ENCODE measurements around the gene NT5DC1. TPM values are rescaled to one million over a fixed set of nuclear protein-coding genes. Genes with fewer than 3 reads are reported as not detected.
A peak's percentile ranks its signal among the peaks of the same experiment; 100 is the strongest.
"Not testable (repeated sequence)": the region's sequence is repeated elsewhere in the genome, so short reads cannot be mapped to it uniquely, and the experiment has no call there.

NT5DC1 gene
- total RNA-seq, 1 donor from 2014 or later: 2.6 TPM

DNA sequence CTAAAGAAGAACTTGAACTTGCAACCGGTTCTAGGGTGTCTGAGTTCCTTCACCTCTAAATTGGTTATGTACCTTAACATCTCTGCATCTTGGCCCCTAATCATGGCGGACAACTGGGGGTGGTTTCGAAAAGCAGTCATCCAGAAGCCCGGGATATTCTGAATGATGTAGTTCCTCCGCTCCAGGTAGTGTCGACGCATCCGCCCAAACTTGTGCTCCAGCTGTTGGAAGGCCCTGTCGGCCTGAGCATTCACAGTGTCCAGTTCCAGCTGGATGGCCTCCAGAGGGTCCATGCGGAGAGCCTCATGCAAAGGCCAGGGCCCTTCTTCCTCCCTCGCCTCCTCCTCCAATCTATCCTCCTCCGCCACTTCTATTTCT, 178.2 kb downstream of the NT5DC1 start:
- peaks cover 20 to 37% (median 37%) of the 10 kb centered on the region in 3 donors for H3K4me1 ChIP-seq (ENCODE audit: control insufficient read depth in 3 of 3, insufficient read depth in 3 of 3, low read length in 3 of 3)
- peak overlapping the region; percentile 93 to 98 (median 98) for H3K9ac ChIP-seq (ENCODE audit: low read depth in 1 of 3, low read length in 3 of 3)
- peak overlapping the region; percentile 90 to 98 (median 95) for H3K4me3 ChIP-seq (ENCODE audit: low read length in 3 of 3)
- H3K9me3 ChIP-seq (ENCODE audit: control insufficient read depth in 3 of 3, low read length in 3 of 3): no peaks in the 10 kb centered on the region
- peak overlapping the region; percentile 99 for H3K27ac ChIP-seq (ENCODE audit: low read depth, low read length)
- H3K27me3 ChIP-seq (ENCODE audit: control insufficient read depth in 3 of 3, insufficient read depth in 3 of 3, low read length in 3 of 3): no peaks in the 10 kb centered on the region
- H3K36me3 ChIP-seq (ENCODE audit: control insufficient read depth in 3 of 3, insufficient read depth in 3 of 3, low read length in 3 of 3): peaks cover 3 to 17% (median 12%) of the 10 kb centered on the region in 3 donors

DNA sequence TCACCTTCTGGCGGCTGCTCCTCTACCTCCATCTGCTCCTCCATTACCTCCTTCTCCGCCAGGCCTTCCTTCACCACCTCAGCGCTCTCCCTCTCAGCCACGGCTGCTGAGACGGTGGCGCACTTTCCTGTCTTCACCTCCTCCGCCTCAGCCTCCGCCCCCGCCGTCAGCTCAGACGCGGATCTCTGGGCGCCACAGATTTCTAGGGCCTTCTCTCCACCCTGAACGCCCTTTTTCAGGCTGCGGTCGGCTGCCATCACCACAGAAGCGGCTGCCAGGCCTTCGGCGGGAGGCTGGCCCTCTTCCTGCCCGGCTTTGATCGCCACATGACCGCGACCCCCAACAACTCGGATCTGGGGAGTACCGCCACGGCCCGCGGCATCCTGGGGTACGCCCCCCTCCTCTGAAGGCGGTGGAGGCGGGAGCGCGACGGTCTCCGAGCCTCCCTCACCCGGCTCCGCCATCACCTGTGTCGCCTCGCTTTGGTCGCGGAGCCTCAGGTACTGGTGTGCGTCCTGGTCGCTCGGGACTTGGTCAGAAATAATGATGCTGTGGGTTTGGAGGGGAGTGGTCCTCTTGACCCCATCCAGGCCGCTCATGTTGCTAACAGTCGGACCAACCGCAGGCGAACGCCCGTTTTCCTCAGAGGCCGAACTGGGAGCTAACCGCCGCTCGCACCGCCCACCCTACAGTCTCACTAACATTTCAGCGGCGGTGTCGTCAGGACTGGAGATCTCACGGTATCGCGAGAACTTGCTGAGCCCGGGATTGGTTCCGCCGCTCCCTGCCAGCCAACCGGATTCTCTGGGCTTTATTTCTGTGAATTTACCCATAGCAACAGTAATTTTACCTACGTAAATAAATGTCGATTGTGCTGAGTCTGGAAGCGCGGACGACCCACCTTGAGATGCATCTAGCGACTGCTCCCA, 178.8 kb downstream of the NT5DC1 start, which contains the start of gene TSPYL1:
TSPYL1 (minus strand) TSS at position 699 of the 929 bp plus-strand sequence; CDS start at position 599, 100 bp downstream.
- Histone ChIP-seq H3K9me3 (ENCODE audit: control insufficient read depth in 3 of 3, low read length in 3 of 3) (no peaks in the 10 kb centered on the region), H3K4me3 (ENCODE audit: low read length in 3 of 3) (peak within 1 kb of the TSS; percentile 90 to 98 (median 95)), H3K27ac (ENCODE audit: low read depth, low read length) (peak within 1 kb of the TSS; percentile 99), H3K27me3 (ENCODE audit: control insufficient read depth in 3 of 3, insufficient read depth in 3 of 3, low read length in 3 of 3) (no peaks in the 10 kb centered on the region), H3K36me3 (ENCODE audit: control insufficient read depth in 3 of 3, insufficient read depth in 3 of 3, low read length in 3 of 3) (peaks cover 3 to 12% (median 9%) of the 10 kb centered on the region in 3 donors), H3K4me1 (ENCODE audit: control insufficient read depth in 3 of 3, insufficient read depth in 3 of 3, low read length in 3 of 3) (peaks cover 20 to 37% (median 37%) of the 10 kb centered on the region in 3 donors), H3K9ac (ENCODE audit: low read depth in 1 of 3, low read length in 3 of 3) (peak within 1 kb of the TSS; percentile 93 to 98 (median 98))

GRCh38 chr6:116280161-116280932, 179.7 kb downstream of the NT5DC1 start:
- no peaks in the 10 kb centered on the region for H3K27me3 ChIP-seq (ENCODE audit: control insufficient read depth in 3 of 3, insufficient read depth in 3 of 3, low read length in 3 of 3)
- H3K9ac ChIP-seq (ENCODE audit: low read depth in 1 of 3, low read length in 3 of 3): peak overlapping the region; percentile 93 to 98 (median 98)
- peaks cover 3 to 12% (median 9%) of the 10 kb centered on the region in 3 donors for H3K36me3 ChIP-seq (ENCODE audit: control insufficient read depth in 3 of 3, insufficient read depth in 3 of 3, low read length in 3 of 3)
- peak overlapping the region; percentile 99 for H3K27ac ChIP-seq (ENCODE audit: low read depth, low read length)
- peak overlapping the region; percentile 90 to 98 (median 95) for H3K4me3 ChIP-seq (ENCODE audit: low read length in 3 of 3)
- no peaks in the 10 kb centered on the region for H3K9me3 ChIP-seq (ENCODE audit: control insufficient read depth in 3 of 3, low read length in 3 of 3)
- H3K4me1 ChIP-seq (ENCODE audit: control insufficient read depth in 3 of 3, insufficient read depth in 3 of 3, low read length in 3 of 3): peaks cover 20 to 34% (median 33%) of the 10 kb centered on the region in 3 donors

DNA sequence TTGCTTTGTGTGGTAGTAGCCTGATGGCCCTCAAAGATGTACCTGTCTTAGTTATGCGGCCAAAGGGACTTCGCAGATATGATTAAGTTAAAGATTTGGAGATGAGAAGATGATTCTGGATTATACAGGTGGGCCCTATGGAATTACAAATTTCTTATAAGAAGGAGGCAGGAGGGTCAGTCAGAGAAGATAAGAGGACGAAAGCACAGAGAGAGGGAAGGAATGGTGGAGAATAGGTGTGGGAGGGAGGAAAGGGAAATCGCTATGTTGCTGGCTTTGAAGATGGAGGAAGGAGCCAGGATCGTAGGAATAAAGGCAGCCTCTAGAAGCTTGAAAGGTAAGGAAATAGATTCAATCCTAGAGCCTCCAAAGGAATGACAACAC, 180.3 kb downstream of the NT5DC1 start:
- peaks cover 16 to 30% (median 29%) of the 10 kb centered on the region in 3 donors for H3K4me1 ChIP-seq (ENCODE audit: control insufficient read depth in 3 of 3, insufficient read depth in 3 of 3, low read length in 3 of 3)
- H3K27me3 ChIP-seq (ENCODE audit: control insufficient read depth in 3 of 3, insufficient read depth in 3 of 3, low read length in 3 of 3): no peaks in the 10 kb centered on the region
- peak overlapping the region; percentile 99 for H3K27ac ChIP-seq (ENCODE audit: low read depth, low read length)
- H3K9ac ChIP-seq (ENCODE audit: low read depth in 1 of 3, low read length in 3 of 3): peak overlapping the region in 1 of 3 donors; percentile 93
- H3K36me3 ChIP-seq (ENCODE audit: control insufficient read depth in 3 of 3, insufficient read depth in 3 of 3, low read length in 3 of 3): peaks cover 3 to 12% (median 9%) of the 10 kb centered on the region in 3 donors
- H3K9me3 ChIP-seq (ENCODE audit: control insufficient read depth in 3 of 3, low read length in 3 of 3): no peaks in the 10 kb centered on the region
- H3K4me3 ChIP-seq (ENCODE audit: low read length in 3 of 3): peak overlapping the region; percentile 90 to 98 (median 95)

GRCh38 chr6:116282698-116283097, 182.0 kb downstream of the NT5DC1 start:
- no peaks in the 10 kb centered on the region for H3K27me3 ChIP-seq (ENCODE audit: control insufficient read depth in 3 of 3, insufficient read depth in 3 of 3, low read length in 3 of 3)
- H3K9me3 ChIP-seq (ENCODE audit: control insufficient read depth in 3 of 3, low read length in 3 of 3): no peaks in the 10 kb centered on the region
- H3K4me1 ChIP-seq (ENCODE audit: control insufficient read depth in 3 of 3, insufficient read depth in 3 of 3, low read length in 3 of 3): peaks cover 12 to 23% (median 19%) of the 10 kb centered on the region in 3 donors
- H3K4me3 ChIP-seq (ENCODE audit: low read length in 3 of 3): no peak overlapping the region
- H3K36me3 ChIP-seq (ENCODE audit: control insufficient read depth in 3 of 3, insufficient read depth in 3 of 3, low read length in 3 of 3): peaks cover 3 to 12% (median 7%) of the 10 kb centered on the region in 3 donors
- H3K9ac ChIP-seq (ENCODE audit: low read depth in 1 of 3, low read length in 3 of 3): no peak overlapping the region
- H3K27ac ChIP-seq (ENCODE audit: low read depth, low read length): no peak overlapping the region

- Histone ChIP-seq H3K27ac (ENCODE audit: low read depth, low read length) (no peak overlapping the region), H3K9ac (ENCODE audit: low read depth in 1 of 3, low read length in 3 of 3) (no peak overlapping the region), H3K4me1 (ENCODE audit: control insufficient read depth in 3 of 3, insufficient read depth in 3 of 3, low read length in 3 of 3) (peaks cover 7 to 19% (median 14%) of the 10 kb centered on the region in 3 donors), H3K36me3 (ENCODE audit: control insufficient read depth in 3 of 3, insufficient read depth in 3 of 3, low read length in 3 of 3) (peaks cover 2 to 8% (median 3%) of the 10 kb centered on the region in 3 donors), H3K9me3 (ENCODE audit: control insufficient read depth in 3 of 3, low read length in 3 of 3) (no peaks in the 10 kb centered on the region), H3K27me3 (ENCODE audit: control insufficient read depth in 3 of 3, insufficient read depth in 3 of 3, low read length in 3 of 3) (no peaks in the 10 kb centered on the region), H3K4me3 (ENCODE audit: low read length in 3 of 3) (no peak overlapping the region)
These were observed 182.5 kb downstream of the NT5DC1 start for GRCh38 chr6:116283191-116283590.

GRCh38 chr6:116284984-116285383, 184.3 kb downstream of the NT5DC1 start:
- H3K4me1 ChIP-seq (ENCODE audit: control insufficient read depth in 3 of 3, insufficient read depth in 3 of 3, low read length in 3 of 3); H3K27ac ChIP-seq (ENCODE audit: low read depth, low read length); H3K36me3 ChIP-seq (ENCODE audit: control insufficient read depth in 3 of 3, insufficient read depth in 3 of 3, low read length in 3 of 3); H3K27me3 ChIP-seq (ENCODE audit: control insufficient read depth in 3 of 3, insufficient read depth in 3 of 3, low read length in 3 of 3); H3K9me3 ChIP-seq (ENCODE audit: control insufficient read depth in 3 of 3, low read length in 3 of 3); H3K9ac ChIP-seq (ENCODE audit: low read depth in 1 of 3, low read length in 3 of 3); H3K4me3 ChIP-seq (ENCODE audit: low read length in 3 of 3): not testable (repeated sequence)

DNA sequence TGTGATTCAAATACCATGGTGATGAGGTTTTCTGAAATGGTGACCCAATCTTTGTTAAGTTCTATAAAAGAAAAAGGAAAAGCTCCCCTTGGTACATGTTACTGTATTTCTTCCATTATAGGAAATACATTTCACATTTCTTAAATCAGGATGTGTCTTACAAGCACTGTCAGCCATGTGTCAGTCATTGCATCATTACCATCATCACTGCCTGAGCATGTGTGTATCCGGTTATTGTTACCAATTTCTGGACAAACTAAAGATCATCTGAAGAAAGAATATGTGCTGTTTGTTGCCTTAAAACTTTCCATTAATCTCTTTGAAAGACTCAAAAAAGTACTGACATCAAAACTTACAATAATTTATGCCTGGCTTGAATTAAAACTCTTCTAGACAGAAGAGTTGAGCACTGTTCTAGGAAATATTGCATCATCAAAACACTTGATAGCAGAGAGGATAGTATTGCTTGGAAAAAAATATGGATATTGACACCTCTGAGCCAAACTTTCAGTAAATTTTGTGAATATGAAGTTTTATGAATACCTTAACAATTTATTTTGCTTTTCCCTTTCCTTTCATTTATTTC, 186.2 kb downstream of the NT5DC1 start:
- Histone ChIP-seq H3K9ac (ENCODE audit: low read depth in 1 of 3, low read length in 3 of 3) (no peak overlapping the region), H3K27ac (ENCODE audit: low read depth, low read length) (no peak overlapping the region), H3K9me3 (ENCODE audit: control insufficient read depth in 3 of 3, low read length in 3 of 3) (no peaks in the 10 kb centered on the region), H3K4me1 (ENCODE audit: control insufficient read depth in 3 of 3, insufficient read depth in 3 of 3, low read length in 3 of 3) (no peaks in the 10 kb centered on the region), H3K36me3 (ENCODE audit: control insufficient read depth in 3 of 3, insufficient read depth in 3 of 3, low read length in 3 of 3) (no peaks in the 10 kb centered on the region), H3K4me3 (ENCODE audit: low read length in 3 of 3) (no peak overlapping the region), H3K27me3 (ENCODE audit: control insufficient read depth in 3 of 3, insufficient read depth in 3 of 3, low read length in 3 of 3) (no peaks in the 10 kb centered on the region)

DNA sequence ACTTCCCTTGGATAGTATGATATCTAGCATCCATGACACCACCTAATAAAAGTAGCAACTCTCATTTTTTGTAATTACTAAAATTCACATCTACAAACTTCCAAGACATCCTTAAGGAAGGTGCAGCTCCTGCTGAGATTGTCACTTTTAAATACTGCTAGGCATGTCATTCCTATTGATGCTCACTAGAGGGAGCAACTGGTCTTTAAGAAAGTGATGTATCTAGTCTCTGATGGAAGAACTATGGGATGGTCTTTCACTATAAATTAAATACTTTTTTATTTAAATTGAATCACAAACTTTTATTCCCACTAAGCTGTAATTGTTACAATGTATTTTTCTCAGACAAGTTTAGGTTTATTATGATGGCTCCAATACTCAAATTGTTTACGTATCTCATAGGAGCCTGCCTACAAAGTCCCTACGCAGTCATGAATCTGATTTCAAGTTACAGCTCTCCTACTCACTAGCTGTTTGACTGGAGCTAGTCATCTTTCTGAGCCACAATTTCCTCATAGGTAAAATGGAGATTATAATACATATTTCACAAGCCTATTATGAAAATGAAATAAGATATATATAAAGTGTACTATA, 187.1 kb downstream of the NT5DC1 start:
- Histone ChIP-seq H3K9ac (ENCODE audit: low read depth in 1 of 3, low read length in 3 of 3) (no peak overlapping the region), H3K27me3 (ENCODE audit: control insufficient read depth in 3 of 3, insufficient read depth in 3 of 3, low read length in 3 of 3) (no peaks in the 10 kb centered on the region), H3K27ac (ENCODE audit: low read depth, low read length) (no peak overlapping the region), H3K9me3 (ENCODE audit: control insufficient read depth in 3 of 3, low read length in 3 of 3) (no peaks in the 10 kb centered on the region), H3K4me1 (ENCODE audit: control insufficient read depth in 3 of 3, insufficient read depth in 3 of 3, low read length in 3 of 3) (no peaks in the 10 kb centered on the region), H3K36me3 (ENCODE audit: control insufficient read depth in 3 of 3, insufficient read depth in 3 of 3, low read length in 3 of 3) (no peaks in the 10 kb centered on the region), H3K4me3 (ENCODE audit: low read length in 3 of 3) (no peak overlapping the region)

Data from skeletal muscle tissue (tissue), 4 donors.